RCC 7860 (cell line): ENCODE measurements around the gene PRSS48.
A peak's percentile ranks its signal among the peaks of the same experiment; 100 is the strongest.
"Not testable (repeated sequence)": the region's sequence is repeated elsewhere in the genome, so short reads cannot be mapped to it uniquely, and the experiment has no call there.

ENCODE experiments used
- DNase-seq: peaks from one replicate; pipeline ENCODE4 v3.0.0-alpha.2; 2015; ENCODE audit warnings: low spot score
- FAIRE-seq: peaks from 2 replicates; lab custom pipeline; 2012; peaks lifted over from hg19 to GRCh38; lab: Jason Lieb, UNC

The PRSS48 gene

GRCh38 chr4:151276787-151277562, at the start of gene PRSS48:
PRSS48 (plus strand) TSS chr4:151277161; CDS start chr4:151277173, 12 bp downstream.
- DNase-seq = no peak
- FAIRE-seq = no peak

- no peak for DNase-seq
- FAIRE-seq = no peak
Measured at GRCh38 chr4:151227172-151227571, 49.8 kb upstream of the PRSS48 start.

- peak; percentile 60 for DNase-seq
- FAIRE-seq = no peak
Measured at GRCh38 chr4:151227731-151228130, 49.2 kb upstream of the PRSS48 start.

GRCh38 chr4:151228189-151229119, 48.5 kb upstream of the PRSS48 start:
- DNase-seq = no peak
- FAIRE-seq = no peak

GRCh38 chr4:151231915-151232595, 44.9 kb upstream of the PRSS48 start:
- no peak for FAIRE-seq
- no peak for DNase-seq

- DNase-seq = no peak
- FAIRE-seq = no peak
Measured at GRCh38 chr4:151233600-151233999, 43.4 kb upstream of the PRSS48 start.

- not testable (repeated sequence) for DNase-seq, FAIRE-seq
Measured at GRCh38 chr4:151235373-151235772, 41.6 kb upstream of the PRSS48 start.

GRCh38 chr4:151236036-151236435, 40.9 kb upstream of the PRSS48 start:
- no peak for FAIRE-seq
- no peak for DNase-seq

GRCh38 chr4:151238477-151238876, 38.5 kb upstream of the PRSS48 start:
- FAIRE-seq (no peak), DNase-seq (no peak)

- FAIRE-seq = no peak
- no peak for DNase-seq
Measured at GRCh38 chr4:151239608-151240007, 37.4 kb upstream of the PRSS48 start.

GRCh38 chr4:151242305-151242704, 34.7 kb upstream of the PRSS48 start:
- FAIRE-seq (no peak), DNase-seq (no peak)

GRCh38 chr4:151246742-151247141, 30.2 kb upstream of the PRSS48 start:
- DNase-seq = no peak

GRCh38 chr4:151247395-151247794, 29.6 kb upstream of the PRSS48 start:
- no peak for FAIRE-seq
- DNase-seq = no peak

More at GRCh38 chr4:151246742-151247141, 30.2 kb upstream of the PRSS48 start:
- no peak for FAIRE-seq

GRCh38 chr4:151248519-151248918, 28.4 kb upstream of the PRSS48 start:
- DNase-seq (no peak), FAIRE-seq (no peak)

GRCh38 chr4:151250706-151251105, 26.3 kb upstream of the PRSS48 start:
- DNase-seq = no peak
- FAIRE-seq = no peak

- FAIRE-seq (no peak), DNase-seq (no peak)
Measured at GRCh38 chr4:151251603-151252304, 25.2 kb upstream of the PRSS48 start.

- not testable (repeated sequence) for FAIRE-seq, DNase-seq
Measured at GRCh38 chr4:151255226-151255625, 21.7 kb upstream of the PRSS48 start.

GRCh38 chr4:151255680-151256079, 21.3 kb upstream of the PRSS48 start:
- FAIRE-seq, DNase-seq: not testable (repeated sequence)

- no peak for FAIRE-seq
- DNase-seq = no peak
Measured at GRCh38 chr4:151256134-151256533, 20.8 kb upstream of the PRSS48 start.

- DNase-seq (no peak), FAIRE-seq (no peak)
Measured at GRCh38 chr4:151257704-151258103, 19.3 kb upstream of the PRSS48 start.
